GDM1 (cell line): ENCODE measurements around the gene HAS3.

Source experiments
- DNase-seq: peaks from one replicate; lab custom pipeline; 2025; lab: John Stamatoyannopoulos, UW

Gene HAS3

DNA sequence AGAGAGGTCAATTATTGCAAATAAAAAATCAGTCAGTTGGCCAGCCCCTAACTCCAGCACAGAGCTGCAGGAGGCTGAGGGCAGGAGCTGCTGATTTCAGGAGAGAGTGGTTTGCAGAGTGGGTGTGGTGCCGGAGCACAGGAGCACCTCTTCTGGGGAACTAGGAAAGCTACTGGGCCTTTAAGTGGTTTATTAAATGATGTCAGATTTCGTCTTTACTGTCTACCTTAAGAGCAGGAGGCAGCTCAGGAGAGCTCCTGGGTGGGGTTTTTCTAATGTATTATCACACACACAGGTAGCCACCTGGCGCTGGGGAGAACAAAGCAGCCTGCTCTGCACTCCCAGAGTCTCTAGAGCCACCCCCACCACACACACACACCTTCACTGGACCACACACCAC lies 11.5 kb upstream of the HAS3 start:
- DNase-seq: no peak

DNA sequence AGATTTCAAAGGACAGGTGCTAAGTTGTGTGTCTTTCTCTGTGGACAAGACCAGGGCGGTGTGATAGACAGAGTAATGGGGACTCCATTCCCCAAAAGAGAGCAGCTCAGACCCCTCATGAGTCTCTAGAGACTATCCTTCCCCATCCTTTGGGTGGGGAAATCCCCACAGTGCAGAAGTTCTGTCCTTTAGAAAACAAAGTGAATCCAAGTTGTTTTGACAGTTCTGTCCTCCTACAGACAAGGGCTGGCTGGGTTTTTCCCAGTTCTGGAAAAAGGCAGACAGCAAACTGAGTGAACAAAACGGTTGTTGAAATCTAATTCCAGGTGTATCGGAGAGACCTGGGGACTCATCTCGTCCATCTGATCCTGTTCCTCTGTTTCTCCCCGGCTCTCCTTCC lies 11.0 kb upstream of the HAS3 start:
- DNase-seq: no peak

DNA sequence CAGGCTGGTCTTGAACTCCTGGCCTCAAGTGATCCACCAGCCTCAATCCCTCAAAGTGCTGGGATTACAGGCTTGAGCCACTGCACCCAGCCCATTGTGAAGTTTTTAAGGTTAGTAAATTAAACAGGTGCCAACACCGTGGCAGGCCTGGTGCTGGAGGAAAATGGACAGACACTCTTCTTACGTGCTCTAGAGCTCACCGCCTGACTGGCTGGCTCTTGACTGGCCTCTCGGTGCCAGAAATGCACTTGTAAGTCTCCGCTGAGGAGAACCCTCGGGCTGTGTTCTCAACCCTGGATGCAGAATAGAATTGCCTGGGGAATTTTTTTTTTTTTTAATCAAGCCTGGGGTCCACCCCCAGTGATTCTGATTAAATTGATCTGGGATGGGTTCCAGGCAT lies 10.3 kb upstream of the HAS3 start:
- no peak for DNase-seq

DNA sequence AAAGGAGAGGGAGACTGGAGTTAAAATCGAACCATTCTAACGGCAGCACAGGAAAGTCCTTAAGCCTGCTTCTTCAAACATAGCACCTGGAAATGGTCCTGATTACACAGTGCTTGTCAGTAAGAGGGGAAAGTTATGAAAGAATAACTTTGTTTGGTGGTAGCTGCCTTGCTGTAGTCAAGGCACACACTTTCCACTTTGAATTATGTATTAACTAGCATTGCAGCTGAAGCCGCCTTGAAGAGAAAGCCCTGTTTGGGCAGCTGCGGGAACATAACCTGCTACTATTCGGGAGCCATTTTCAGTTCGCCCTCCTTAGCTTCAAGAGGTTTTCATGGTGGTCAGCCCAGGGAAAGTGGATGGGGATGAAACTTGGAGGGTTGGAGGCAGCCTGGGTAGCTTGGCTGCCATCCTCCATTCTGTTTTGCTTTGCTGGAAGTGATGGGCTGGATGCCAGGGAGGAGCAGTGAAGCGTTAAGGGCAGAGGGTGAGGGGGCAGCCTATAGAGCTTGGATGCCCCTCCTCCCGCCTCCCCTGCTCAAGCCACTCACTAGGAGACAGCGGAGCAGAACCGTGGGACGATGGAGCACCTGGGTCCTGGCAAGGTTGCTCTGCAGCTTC lies 5.3 kb upstream of the HAS3 start:
- DNase-seq: no peak

DNA sequence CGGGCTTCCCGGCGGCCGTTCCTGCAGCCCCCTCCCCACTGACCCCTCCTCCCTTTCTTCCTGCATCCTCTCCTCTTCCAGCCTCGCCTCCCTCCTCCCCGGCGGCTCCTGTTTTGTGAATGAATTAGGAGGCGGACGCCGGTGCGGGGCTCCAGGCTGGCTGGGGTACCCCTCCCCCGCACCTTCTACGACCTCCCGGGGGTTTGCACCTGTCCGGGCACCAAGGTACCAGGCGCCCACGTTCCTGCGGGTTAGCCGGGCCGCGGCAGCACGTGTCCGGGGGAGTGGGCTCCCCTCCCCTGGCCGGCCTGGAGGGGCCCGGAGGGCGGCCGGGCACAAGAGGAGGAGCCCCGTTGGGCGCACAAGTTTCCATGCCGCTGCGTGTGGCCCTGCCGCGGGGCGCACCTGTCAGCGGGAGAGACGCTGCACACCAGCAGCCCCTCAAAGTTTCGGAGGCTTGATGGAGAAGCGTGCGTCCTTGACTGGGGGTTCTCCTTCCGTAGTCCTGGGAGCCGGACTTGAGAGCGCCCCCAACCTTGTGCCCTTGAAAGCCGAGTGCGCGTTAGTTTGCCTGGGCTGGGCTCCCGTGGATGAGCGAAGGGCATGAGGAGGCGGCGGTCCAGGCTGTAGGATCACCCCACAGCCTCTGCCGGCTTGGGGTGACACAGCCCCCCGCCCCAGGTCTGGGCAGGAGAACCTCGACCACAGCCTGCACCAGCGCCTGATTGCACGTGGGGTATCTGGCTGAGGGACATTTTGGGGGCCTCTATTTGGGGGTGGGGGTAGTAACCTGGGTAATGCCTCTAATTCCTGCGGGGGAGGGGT lies 1.2 kb downstream of the HAS3 start:
- DNase-seq: no peak

DNA sequence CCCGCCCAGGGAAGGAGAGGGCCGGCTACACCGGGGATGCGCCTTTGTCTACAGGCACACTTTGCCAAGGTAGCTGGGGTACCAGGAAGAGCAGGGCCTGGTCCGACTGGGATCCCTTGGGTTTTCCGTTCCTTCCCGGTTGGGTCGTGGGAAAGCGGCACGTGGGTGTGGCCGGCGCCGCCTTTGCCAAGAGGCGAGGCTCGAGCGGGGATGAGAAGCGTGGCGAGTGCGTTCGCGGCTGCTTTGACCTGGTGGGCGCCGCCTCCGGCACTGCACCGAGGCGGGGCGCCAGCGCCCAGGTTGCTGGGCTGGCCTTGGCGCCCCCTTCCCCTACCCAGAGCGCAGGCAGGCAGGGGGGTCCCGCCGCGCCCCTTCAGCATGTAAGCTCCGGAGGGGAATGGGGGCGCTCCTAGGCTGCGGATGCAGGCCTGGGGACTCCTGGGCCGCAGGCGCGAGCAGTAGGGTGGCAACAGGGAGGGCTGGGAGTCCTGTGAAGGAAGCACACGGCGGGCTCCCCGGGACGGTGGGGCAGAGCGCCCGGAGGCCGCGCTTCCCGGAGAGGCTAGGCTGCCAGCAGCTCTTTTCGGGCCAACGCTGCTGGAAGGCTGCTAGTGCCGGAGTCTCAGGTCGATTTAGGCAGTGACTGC lies 2.0 kb downstream of the HAS3 start:
- no peak for DNase-seq

DNA sequence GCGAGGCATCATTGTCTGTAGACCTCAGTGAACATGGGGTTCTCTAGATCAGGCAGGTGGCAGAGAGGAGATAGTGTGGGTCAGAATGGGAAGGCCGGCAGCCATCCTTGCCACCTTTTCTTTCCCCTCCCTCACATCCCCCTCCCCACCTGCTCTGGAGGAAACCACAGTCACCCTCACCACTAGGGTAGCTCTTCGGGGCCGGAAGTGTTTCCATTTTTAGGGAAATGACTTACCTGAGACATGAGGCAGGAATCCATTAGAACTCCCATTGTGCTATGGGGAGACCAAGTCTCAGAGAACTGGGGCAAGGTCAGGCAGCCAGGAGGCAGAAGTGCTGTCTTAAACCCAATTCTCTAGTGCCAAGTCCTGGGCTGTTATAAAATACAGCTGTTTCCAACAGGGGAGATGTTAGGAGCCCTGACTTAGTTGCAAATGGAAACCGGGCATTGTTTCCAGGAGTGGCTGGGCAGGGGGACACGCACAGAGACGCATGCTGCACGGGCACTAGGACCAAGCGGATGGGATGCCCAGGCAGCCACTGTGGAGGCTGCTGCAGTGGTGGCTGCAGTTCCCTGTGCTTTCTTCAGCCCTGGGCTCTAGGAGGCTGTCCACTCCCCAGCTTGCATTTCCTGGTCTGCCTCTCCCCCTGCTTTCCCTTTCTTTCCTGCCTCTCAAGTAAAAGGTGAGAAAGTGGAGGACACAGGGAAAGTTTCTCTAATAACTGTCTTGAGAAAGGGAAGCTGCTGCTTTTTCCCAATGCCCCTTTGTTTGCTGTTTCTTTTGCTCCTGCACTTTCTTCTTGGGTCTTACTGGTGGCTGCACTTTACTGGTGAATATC lies 2.8 kb downstream of the HAS3 start:
- DNase-seq: no peak

DNA sequence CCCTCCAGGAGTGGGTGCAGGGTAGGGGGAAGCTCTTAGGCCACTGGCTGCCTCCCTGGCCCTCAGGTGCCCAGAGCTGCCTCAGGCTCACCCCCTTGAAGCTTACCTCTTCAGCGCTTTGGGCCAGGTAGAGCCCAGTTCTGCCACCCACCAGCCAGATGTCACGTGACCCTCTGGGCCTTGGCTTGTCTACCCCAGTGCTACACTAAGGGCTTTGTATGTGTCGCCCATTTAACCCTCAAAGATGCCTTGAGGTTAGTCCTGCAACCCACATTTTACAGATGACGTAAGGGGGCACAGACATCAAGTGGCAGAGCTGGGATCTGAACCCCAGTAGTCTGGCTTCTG lies 3.4 kb downstream of the HAS3 start:
- no peak for DNase-seq

DNA sequence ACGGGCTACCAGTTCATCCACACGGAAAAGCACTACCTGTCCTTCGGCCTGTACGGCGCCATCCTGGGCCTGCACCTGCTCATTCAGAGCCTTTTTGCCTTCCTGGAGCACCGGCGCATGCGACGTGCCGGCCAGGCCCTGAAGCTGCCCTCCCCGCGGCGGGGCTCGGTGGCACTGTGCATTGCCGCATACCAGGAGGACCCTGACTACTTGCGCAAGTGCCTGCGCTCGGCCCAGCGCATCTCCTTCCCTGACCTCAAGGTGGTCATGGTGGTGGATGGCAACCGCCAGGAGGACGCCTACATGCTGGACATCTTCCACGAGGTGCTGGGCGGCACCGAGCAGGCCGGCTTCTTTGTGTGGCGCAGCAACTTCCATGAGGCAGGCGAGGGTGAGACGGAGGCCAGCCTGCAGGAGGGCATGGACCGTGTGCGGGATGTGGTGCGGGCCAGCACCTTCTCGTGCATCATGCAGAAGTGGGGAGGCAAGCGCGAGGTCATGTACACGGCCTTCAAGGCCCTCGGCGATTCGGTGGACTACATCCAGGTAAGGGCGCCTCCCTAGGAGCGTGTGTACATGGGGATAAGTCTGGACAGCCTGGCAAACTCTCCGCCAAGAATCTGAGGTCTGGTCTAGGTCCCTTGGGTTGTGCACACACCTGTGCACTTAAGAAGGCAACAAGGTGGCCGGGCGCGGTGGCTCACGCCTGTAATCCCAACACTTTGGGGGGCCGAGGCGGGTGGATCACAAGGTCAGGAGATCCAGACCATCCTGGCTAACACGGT lies 4.2 kb downstream of the HAS3 start:
- no peak for DNase-seq

DNA sequence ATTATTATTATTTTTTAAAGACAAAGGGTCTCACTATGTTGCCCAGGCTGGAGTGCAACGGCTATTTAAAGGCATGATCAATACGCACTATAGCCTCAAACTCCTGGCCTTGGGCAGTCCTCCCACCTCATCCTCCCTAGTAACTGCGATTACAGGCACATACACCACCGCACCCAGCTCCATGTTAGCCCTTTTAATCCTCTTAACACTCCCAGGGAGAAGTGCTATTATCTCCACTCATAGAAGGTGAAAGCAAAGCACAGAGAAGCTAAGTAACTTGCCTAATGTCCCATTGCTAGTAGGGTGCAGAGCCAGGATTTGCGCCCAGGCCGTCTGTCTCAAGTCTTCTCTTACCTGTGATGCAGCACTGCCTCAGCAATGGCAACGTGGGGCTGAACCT lies 5.0 kb downstream of the HAS3 start:
- DNase-seq: no peak

DNA sequence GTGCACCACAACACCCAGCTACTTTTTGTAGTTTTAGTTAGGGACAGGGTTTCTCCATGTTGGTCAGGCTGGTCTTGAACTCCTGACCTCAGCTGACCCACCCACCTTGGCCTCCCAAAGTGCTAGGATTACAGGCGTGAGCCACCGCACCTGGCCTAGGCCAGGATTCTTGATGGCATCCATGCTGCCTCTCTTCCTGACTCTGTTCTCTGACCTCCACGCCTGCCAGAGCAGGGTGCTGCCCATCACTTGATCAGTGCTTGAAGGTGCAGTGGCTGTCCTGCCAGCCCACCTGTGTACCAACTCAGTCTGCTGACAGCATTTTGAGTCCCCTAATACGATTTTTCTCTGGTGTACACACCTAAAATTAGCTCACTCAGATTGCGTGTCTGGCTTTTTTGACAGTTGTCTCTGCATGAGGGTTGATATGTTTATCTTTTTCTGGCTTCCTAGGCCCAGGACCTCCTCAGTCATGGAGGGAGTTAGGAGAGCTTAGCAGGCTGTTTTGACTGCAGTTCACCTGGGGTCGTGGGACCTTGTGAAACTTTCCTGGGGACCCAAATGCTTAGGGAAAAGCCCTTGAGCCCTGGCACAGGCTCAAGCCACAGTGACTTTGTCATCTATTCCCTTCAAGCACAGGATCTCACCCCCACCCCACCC lies 5.9 kb downstream of the HAS3 start:
- no peak for DNase-seq

DNA sequence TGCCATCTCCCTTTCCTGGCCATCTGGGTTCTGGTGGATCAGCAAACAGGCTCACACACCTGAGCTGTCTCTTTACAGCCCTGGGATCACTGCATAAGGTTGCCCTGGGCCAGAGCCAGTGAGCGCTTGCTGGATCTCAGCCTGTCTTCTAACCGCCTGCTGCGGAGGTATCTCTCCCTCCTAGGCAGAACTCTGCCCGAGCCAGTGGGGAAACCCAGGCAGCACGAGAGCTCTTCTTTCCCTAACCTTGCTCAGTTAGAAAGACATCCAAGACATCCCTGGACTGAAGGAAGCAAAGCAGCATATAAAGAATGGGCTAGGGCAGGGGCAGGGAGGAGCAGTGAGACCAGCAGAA lies 6.4 kb downstream of the HAS3 start:
- no peak for DNase-seq

DNA sequence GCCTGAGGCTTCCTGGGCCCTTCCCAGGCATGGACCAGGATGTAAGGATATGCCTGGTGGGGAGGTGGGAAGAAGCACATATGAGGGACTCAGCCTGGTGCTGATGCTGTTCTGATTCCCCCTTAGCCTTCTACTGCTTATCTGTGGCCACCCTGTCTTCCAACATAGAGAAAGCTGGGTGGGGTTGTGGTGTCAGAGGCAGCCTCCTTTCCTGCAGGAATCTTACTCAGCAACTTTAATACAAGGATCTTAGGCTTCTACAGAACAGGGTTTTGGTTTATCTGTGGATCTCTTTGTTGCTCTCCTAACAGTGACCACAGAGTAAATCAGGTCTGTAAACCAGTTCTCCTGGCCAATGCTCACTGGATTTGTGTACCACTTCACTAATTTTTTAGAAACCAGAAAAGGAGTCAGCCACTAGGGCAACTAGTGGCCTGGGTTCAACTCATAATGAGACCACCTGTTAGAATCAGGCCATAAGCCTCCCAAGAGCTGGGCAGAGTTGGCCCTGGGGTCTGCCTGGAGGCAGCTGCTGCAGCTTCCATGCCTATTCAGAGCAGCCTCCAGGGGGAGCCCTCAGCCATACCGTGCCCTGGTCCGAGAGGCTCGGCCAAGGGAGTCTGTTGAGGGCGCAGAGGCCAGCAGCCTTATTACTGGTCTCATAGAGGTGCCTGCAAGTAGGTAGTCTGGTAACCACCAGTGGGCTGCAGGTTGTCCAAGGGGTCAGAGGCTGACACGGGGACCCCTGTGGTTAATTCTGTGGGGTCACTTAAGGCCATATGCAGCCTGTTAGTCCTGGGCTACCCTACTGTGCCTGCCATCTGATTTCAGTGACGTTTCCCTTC lies 7.1 kb downstream of the HAS3 start:
- no peak for DNase-seq

DNA sequence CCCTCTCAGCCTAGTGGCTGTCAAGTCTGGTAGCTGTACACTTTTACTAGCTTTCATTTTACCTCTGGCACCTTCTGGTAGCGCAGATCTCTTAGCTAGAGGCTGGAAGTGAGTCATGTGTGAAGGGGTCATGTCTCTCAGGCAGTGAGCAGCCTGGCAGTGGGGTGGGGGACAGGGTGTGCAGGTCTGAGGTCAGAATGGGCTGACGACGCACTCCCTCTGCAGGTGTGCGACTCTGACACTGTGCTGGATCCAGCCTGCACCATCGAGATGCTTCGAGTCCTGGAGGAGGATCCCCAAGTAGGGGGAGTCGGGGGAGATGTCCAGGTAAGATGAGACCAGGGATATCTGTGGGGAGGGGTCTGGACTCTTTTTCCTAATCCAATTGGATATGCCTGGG lies 7.8 kb downstream of the HAS3 start:
- DNase-seq: no peak

DNA sequence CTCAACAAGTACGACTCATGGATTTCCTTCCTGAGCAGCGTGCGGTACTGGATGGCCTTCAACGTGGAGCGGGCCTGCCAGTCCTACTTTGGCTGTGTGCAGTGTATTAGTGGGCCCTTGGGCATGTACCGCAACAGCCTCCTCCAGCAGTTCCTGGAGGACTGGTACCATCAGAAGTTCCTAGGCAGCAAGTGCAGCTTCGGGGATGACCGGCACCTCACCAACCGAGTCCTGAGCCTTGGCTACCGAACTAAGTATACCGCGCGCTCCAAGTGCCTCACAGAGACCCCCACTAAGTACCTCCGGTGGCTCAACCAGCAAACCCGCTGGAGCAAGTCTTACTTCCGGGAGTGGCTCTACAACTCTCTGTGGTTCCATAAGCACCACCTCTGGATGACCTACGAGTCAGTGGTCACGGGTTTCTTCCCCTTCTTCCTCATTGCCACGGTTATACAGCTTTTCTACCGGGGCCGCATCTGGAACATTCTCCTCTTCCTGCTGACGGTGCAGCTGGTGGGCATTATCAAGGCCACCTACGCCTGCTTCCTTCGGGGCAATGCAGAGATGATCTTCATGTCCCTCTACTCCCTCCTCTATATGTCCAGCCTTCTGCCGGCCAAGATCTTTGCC lies 9.0 kb downstream of the HAS3 start:
- DNase-seq: no peak

DNA sequence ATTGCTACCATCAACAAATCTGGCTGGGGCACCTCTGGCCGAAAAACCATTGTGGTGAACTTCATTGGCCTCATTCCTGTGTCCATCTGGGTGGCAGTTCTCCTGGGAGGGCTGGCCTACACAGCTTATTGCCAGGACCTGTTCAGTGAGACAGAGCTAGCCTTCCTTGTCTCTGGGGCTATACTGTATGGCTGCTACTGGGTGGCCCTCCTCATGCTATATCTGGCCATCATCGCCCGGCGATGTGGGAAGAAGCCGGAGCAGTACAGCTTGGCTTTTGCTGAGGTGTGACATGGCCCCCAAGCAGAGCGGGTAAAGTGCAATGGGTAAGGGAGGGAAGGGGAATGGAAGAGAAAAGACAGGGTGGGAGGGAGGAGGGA lies 9.5 kb downstream of the HAS3 start:
- no peak for DNase-seq

DNA sequence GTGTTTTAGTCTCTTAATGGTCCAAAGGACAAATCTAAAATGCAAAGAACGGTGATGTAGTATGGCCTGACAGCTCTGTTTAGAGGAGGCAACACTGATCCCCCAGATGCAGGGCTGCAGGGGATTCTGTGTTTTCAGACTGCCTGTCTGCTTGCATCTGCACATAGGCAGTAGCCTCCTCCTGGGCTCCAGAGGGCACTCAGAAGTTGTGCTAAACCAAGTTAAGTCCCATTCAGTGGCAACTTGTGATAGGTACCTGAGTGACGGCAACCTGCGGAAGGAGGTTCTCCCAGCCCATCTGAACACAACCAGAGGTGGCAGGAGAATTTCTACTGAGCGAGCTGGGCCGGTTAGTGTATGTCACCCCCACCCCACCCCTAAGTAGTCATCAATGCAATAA lies 9.9 kb downstream of the HAS3 start:
- no peak for DNase-seq

DNA sequence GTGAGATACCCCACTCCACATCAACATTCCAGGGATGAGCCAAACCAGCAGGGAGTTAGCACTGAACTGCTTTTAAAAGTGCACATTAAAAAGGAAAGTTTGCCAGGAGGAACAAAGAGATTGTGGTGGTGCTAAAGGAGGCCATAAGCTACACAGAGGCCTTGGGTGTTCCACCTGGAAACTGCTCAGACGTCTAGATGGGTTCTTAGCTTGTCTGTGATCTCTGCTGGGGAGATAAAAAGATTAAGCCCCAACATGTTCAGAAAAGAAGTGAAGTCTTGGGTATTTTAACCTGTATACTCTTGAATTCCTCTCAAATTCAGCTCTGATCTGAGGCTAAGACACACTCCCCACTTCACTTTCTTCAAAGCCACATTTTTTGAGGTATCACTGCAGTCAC lies 10.4 kb downstream of the HAS3 start:
- no peak for DNase-seq

DNA sequence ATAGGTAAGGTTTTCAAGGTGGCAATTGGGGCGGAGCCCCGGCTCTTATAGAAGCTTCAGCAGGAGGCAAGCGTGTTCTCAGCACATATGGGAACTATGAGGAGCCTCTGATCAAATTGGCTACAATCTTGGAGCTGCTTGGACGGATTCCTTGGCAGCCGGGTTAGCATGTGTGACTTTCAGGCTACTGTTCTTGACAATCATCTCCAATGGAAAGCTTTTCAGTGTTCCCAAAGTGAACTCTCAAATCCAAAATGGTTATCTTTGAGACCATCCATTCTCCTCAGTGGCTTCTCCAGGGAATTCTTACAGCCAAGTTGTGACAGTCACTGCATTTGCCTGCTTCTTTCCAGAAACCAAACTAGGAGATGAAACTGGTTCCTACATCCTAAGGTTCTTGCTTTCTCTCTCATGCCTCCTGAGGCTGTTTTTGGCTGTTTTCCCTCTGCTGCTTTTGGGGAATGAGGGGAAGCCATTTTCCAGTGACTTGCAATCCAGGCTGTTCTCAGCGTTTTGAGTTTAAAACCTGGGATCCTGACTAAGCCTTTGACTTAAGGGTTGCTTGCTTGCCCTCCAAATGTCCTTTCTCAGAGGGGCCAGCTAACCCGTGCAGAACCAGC lies 10.9 kb downstream of the HAS3 start:
- DNase-seq: no peak

DNA sequence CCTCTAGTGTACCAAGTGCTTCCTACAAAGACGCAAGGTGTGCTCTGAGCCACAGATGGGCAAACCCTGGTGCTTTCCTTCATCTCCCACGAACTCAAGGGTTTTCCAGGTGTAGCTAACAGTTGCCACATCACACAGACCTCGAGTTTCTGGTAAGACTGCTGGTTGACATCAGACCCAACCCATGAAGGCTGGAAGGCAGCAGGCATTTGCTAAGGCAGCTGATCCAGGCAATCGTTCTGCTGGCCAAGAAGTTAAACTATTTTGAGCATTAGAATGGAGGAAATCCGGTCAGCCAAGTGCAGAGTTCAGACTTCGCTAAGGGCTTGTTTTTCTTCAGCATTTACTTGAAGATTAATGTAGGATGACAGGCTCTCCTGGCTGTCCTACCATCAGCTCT lies 11.5 kb downstream of the HAS3 start:
- DNase-seq: no peak
